NCI-H1092 (cell line): ENCODE results near the gene GALR1.

Source experiments
- DNase-seq: peaks from one replicate; lab custom pipeline; 2025; lab: John Stamatoyannopoulos, UW

The GALR1 gene

DNA sequence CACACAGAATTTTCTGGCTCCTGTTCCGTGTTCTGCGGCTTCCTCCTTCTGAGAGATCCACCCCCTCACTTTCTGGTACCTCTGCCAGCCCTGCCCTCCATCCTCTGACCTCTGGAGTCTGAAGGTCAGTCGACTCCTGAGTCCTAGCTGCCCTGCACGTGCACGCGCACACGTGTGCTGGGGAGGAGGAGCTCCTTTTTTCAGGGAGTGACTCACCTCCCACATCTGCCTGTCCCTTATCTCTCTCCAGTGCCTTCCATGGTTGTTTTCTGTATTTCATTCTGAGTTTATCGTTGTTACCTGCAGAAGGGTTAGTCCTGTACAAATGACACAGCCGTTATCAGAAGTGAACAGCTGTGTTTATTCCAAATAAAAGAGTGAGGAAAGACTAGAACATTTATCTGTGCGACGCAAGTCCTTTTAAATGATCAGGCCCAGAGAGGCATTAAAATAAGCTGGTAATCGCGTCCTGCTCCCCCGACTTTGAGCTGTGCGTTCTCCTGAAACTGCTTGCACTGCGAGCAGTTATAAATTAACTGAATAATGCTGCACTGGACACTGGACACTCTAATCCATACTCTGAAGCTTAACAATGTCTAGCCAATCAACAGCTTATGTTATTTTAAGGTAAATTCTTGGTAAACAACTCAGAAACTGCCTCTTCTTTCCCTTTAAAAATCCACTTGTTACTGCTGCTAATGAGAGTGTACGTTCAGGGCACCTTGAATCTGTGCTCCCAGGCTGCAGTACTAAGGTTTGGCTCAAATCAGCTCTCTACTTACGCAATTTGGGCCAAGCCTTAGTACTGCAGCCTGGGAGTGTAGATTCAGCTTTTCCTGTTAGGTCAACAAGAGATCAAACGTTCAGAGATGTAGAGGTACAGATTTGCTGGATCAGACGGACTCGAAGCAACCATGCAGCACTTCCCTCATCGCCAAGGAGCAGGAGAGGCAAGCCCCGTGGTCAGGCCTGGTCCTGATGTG, 72.5 kb downstream of the GALR1 start:
- DNase-seq: no peak

GRCh38 chr18:77323640-77324299, 74.1 kb downstream of the GALR1 start:
- DNase-seq: no peak
